HEK293 (cell line): ENCODE data around the gene CXCL5.

Source experiments
- CTCF ChIA-PET: fragments of 350-600 bp; formaldehyde crosslinking; extraction: SDS; loops from one replicate; lab custom pipeline; 2021; ENCODE audit warnings: antibody characterized with exemption; lab: Yijun Ruan, JAX
- POLR2A ChIA-PET: fragments of 300-600 bp; formaldehyde crosslinking; extraction: SDS; loops from one replicate; lab custom pipeline; 2020; ENCODE audit warnings: antibody characterized with exemption, inconsistent platforms; lab: Yijun Ruan, JAX
- H3K27ac ChIP-seq: fragments of 200-500 bp; sonication (Bioruptor generic); 2 replicates; pipeline ENCODE4 v1.5.1; 2014; ENCODE audit warnings: low read depth, low read length, control low read depth, inconsistent platforms; ENCODE audit errors: extremely low read depth
- H3K36me3 ChIP-seq, 2 experiments: fragments of 200-500 bp in 1 of 2; sonication (Bioruptor generic) in 1 of 2; 1 replicate in 1 of 2; 2 replicates in 1 of 2; pipeline ENCODE4 v1.5.1; 2014 to 2017; ENCODE audit warnings: inconsistent platforms in 2 of 2, low read length in 2 of 2; ENCODE audit not compliant: control insufficient read depth in 2 of 2, insufficient read depth in 1 of 2
- H3K4me1 ChIP-seq: fragments of 200-500 bp; sonication (Bioruptor generic); 2 replicates; pipeline ENCODE4 v1.5.1; 2014; ENCODE audit warnings: mild to moderate bottlenecking, low read length, inconsistent platforms; ENCODE audit not compliant: control insufficient read depth, insufficient read depth
- H3K4me3 ChIP-seq: 2 replicates; pipeline ENCODE4 v1.5.1; 2011; ENCODE audit warnings: low read depth, mild to moderate bottlenecking, control low read depth, low read length, moderate library complexity
- H3K9me3 ChIP-seq: fragments of 200-500 bp; sonication (Bioruptor generic); 2 replicates; pipeline ENCODE4 v1.5.1; 2014; ENCODE audit warnings: low read depth, low read length, inconsistent platforms; ENCODE audit not compliant: control insufficient read depth, insufficient read depth
- ATF2 ChIP-seq: fragments of 450-650 bp; formaldehyde crosslinking; IDR thresholded peaks from 2 replicates; pipeline ENCODE4 v1.5.1; 2016; ENCODE audit warnings: missing biosample characterization, missing genetic modification characterization, low read depth
- KLF1 ChIP-seq: fragments of 450-650 bp; formaldehyde crosslinking; IDR thresholded peaks from 2 replicates; pipeline ENCODE4 v1.5.1; 2016; ENCODE audit warnings: missing biosample characterization, missing genetic modification characterization
- KLF10 ChIP-seq: fragments of 450-650 bp; IDR thresholded peaks from 2 replicates; pipeline ENCODE4 v1.5.1; 2018; ENCODE audit warnings: missing biosample characterization, mild to moderate bottlenecking, missing genetic modification characterization
- OVOL3 ChIP-seq: fragments of 450-650 bp; formaldehyde crosslinking; IDR thresholded peaks from 2 replicates; pipeline ENCODE4 v1.5.1; 2016; ENCODE audit warnings: missing biosample characterization, missing genetic modification characterization
- PRDM6 ChIP-seq: fragments of 450-650 bp; formaldehyde crosslinking; IDR thresholded peaks from 2 replicates; pipeline ENCODE4 v1.5.1; 2017; ENCODE audit warnings: missing biosample characterization, missing genetic modification characterization
- RBAK ChIP-seq: fragments of 450-650 bp; formaldehyde crosslinking; IDR thresholded peaks from 2 replicates; pipeline ENCODE4 v1.5.1; 2016; ENCODE audit warnings: missing biosample characterization, missing genetic modification characterization
- ZIC2 ChIP-seq: fragments of 450-650 bp; formaldehyde crosslinking; IDR thresholded peaks from 2 replicates; pipeline ENCODE4 v1.5.1; 2016; ENCODE audit warnings: missing biosample characterization, missing genetic modification characterization
- ZNF112 ChIP-seq: fragments of 450-650 bp; formaldehyde crosslinking; IDR thresholded peaks from 2 replicates; pipeline ENCODE4 v1.5.0; 2017; ENCODE audit warnings: missing biosample characterization, missing genetic modification characterization
- ZNF146 ChIP-seq: fragments of 450-650 bp; formaldehyde crosslinking; IDR thresholded peaks from 2 replicates; pipeline ENCODE4 v1.5.1; 2016; ENCODE audit warnings: missing biosample characterization, missing genetic modification characterization
- ZNF266 ChIP-seq: fragments of 450-650 bp; formaldehyde crosslinking; IDR thresholded peaks from 2 replicates; pipeline ENCODE4 v1.5.1; 2016; ENCODE audit warnings: missing biosample characterization, missing genetic modification characterization, low read depth
- ZNF398 ChIP-seq: fragments of 450-650 bp; formaldehyde crosslinking; IDR thresholded peaks from 2 replicates; pipeline ENCODE4 v1.5.1; 2017; ENCODE audit warnings: missing biosample characterization, missing genetic modification characterization
- ZNF449 ChIP-seq: fragments of 450-650 bp; formaldehyde crosslinking; IDR thresholded peaks from 2 replicates; pipeline ENCODE4 v1.5.1; 2017; ENCODE audit warnings: missing biosample characterization, mild to moderate bottlenecking, missing genetic modification characterization, moderate library complexity
- ZNF549 ChIP-seq: fragments of 450-650 bp; IDR thresholded peaks from 2 replicates; pipeline ENCODE4 v1.5.1; 2018; ENCODE audit warnings: missing biosample characterization, missing genetic modification characterization, mild to moderate bottlenecking, inconsistent platforms, moderate library complexity
- ZNF585B ChIP-seq: fragments of 450-650 bp; formaldehyde crosslinking; IDR thresholded peaks from 2 replicates; pipeline ENCODE4 v1.5.1; 2016; ENCODE audit warnings: missing biosample characterization, missing genetic modification characterization
- ZNF830 ChIP-seq: fragments of 450-650 bp; IDR thresholded peaks from 2 replicates; pipeline ENCODE4 v1.5.0; 2018; ENCODE audit warnings: missing biosample characterization, missing genetic modification characterization, low read depth, mild to moderate bottlenecking, moderate library complexity

The CXCL5 gene

GRCh38 chr4:74047152-74047551 is 48.7 kb upstream of the CXCL5 start:
- CTCF ChIA-PET = interaction anchor here (0.5 kb wide), 1 partner anchor 58 kb away, joined by 4 read pairs; no protein-coding TSS in a partner anchor
- TF ChIP-seq KLF1 (tag by site-specific recombination) = no peak
- TF ChIP-seq ZNF112 (tag by site-specific recombination) = no peak
- TF ChIP-seq ZNF266 (tag by site-specific recombination) = no peak
- TF ChIP-seq ZNF585B (tag by site-specific recombination) = no peak
- TF ChIP-seq PRDM6 (tag by site-specific recombination) = no peak
- no peak for TF ChIP-seq ZNF830
- no peak for TF ChIP-seq ZNF449 (tag by site-specific recombination)
- no peak for TF ChIP-seq KLF10 (tag by site-specific recombination)
- TF ChIP-seq ZNF398 = no peak
- no peak for TF ChIP-seq ZNF549 (tag by site-specific recombination)
- TF ChIP-seq ZIC2 = no peak
- TF ChIP-seq RBAK (tag by site-specific recombination) = no peak
- TF ChIP-seq, all 188 proteins: peak for 0
- no peaks in the 10 kb centered on the region for H3K9me3 ChIP-seq

GRCh38 chr4:74045772-74046171 is 47.3 kb upstream of the CXCL5 start:
- Histone ChIP-seq H3K36me3 (no peaks in the 10 kb centered on the region), H3K4me3 (no peak overlapping the region), H3K27ac (no peak overlapping the region), H3K9me3 (no peaks in the 10 kb centered on the region), H3K4me1 (no peaks in the 10 kb centered on the region)
- ChIA-PET CTCF (no interaction called here), POLR2A (no interaction called here)
- TF ChIP-seq ZNF398 (no peak), ATF2 (tag by site-specific recombination) (peak; percentile 69; the same call in 1 of the 2 replicates), OVOL3 (tag by site-specific recombination) (no peak), ZNF146 (tag by site-specific recombination) (peak; percentile 83)
- TF ChIP-seq, all 188 proteins: peak for 2

More at GRCh38 chr4:74047152-74047551, 48.7 kb upstream of the CXCL5 start:
- Histone ChIP-seq H3K4me1 (no peaks in the 10 kb centered on the region), H3K36me3 (no peaks in the 10 kb centered on the region), H3K27ac (no peak overlapping the region), H3K4me3 (no peak overlapping the region)
- POLR2A ChIA-PET = no interaction called here
